Activated T-cell treated with anti-CD3 and anti-CD28 coated beads, Interleukin-2, amount 50 U/mL, for 48 hours (primary cell): ENCODE results near the gene CSNK2A1.
"Not testable (repeated sequence)": the region's sequence is repeated elsewhere in the genome, so short reads cannot be mapped to it uniquely, and the experiment has no call there.

Experiments
- DNase-seq, 2 experiments: peaks; one replicate each; pipeline ENCODE4 v3.0.0-alpha.2; 2020

The CSNK2A1 gene

GRCh38 chr20:531608-532007, 12.0 kb downstream of the CSNK2A1 start:
- DNase-seq: no peak

GRCh38 chr20:530321-530720, 13.3 kb downstream of the CSNK2A1 start:
- no peak for DNase-seq

GRCh38 chr20:528923-529604, 14.5 kb downstream of the CSNK2A1 start:
- no peak for DNase-seq

- no peak for DNase-seq
Measured at GRCh38 chr20:527571-527886, 16.1 kb downstream of the CSNK2A1 start.

- no peak for DNase-seq
Measured at GRCh38 chr20:521860-522259, 21.7 kb downstream of the CSNK2A1 start.

GRCh38 chr20:519999-520398, 23.6 kb downstream of the CSNK2A1 start:
- no peak for DNase-seq

- no peak for DNase-seq
Measured at GRCh38 chr20:517221-517620, 26.4 kb downstream of the CSNK2A1 start.

GRCh38 chr20:516799-517198, 26.8 kb downstream of the CSNK2A1 start:
- DNase-seq: no peak

GRCh38 chr20:515696-516095, 27.9 kb downstream of the CSNK2A1 start:
- DNase-seq: no peak

GRCh38 chr20:513429-513828, 30.2 kb downstream of the CSNK2A1 start:
- no peak for DNase-seq

- not testable (repeated sequence) for DNase-seq
Measured at GRCh38 chr20:510328-511057, 33.1 kb downstream of the CSNK2A1 start.

GRCh38 chr20:508364-508787, 35.2 kb downstream of the CSNK2A1 start:
- not testable (repeated sequence) for DNase-seq

- no peak for DNase-seq
Measured at GRCh38 chr20:507761-508332, 35.7 kb downstream of the CSNK2A1 start.

GRCh38 chr20:507006-507758, 36.4 kb downstream of the CSNK2A1 start:
- DNase-seq: no peak

- no peak for DNase-seq
Measured at GRCh38 chr20:504632-505075, 38.9 kb downstream of the CSNK2A1 start.

GRCh38 chr20:503048-503737, 40.4 kb downstream of the CSNK2A1 start:
- DNase-seq: no peak

- DNase-seq: no peak
Measured at GRCh38 chr20:497979-498378, 45.6 kb downstream of the CSNK2A1 start.

- no peak for DNase-seq
Measured at GRCh38 chr20:496126-496696, 47.4 kb downstream of the CSNK2A1 start.

- no peak for DNase-seq
Measured at GRCh38 chr20:492159-492558, 51.4 kb downstream of the CSNK2A1 start.

- DNase-seq: no peak
Measured at GRCh38 chr20:487655-488054, 55.9 kb downstream of the CSNK2A1 start.

GRCh38 chr20:483815-484644, 59.6 kb downstream of the CSNK2A1 start:
- no peak for DNase-seq

GRCh38 chr20:481167-481566, 62.4 kb downstream of the CSNK2A1 start:
- no peak for DNase-seq
